Suprapubic skin (tissue), 4 donors: ENCODE results near the gene SBK2. TPM values are rescaled to one million over a fixed set of nuclear protein-coding genes. Genes with fewer than 3 reads are reported as not detected.
A peak's percentile ranks its signal among the peaks of the same experiment; 100 is the strongest.
"Not testable (repeated sequence)": the region's sequence is repeated elsewhere in the genome, so short reads cannot be mapped to it uniquely, and the experiment has no call there.

ENCODE experiments used
- DNase-seq, 2 donors: peaks; one replicate each; pipeline ENCODE4 v3.0.0-alpha.2; 2019; ENCODE audit warnings: low spot score in 2 of 2
- H3K27ac ChIP-seq: fragments of 200-600 bp; sonication (generic); one replicate; pipeline ENCODE4 v1.5.1; 2019
- H3K27me3 ChIP-seq: fragments of 200-600 bp; sonication (generic); one replicate; pipeline ENCODE4 v1.5.1; 2019
- H3K36me3 ChIP-seq: fragments of 200-600 bp; sonication (generic); one replicate; pipeline ENCODE4 v1.5.1; 2019
- H3K4me1 ChIP-seq: fragments of 200-600 bp; sonication (generic); one replicate; pipeline ENCODE4 v1.5.1; 2019
- H3K4me3 ChIP-seq: fragments of 200-600 bp; sonication (generic); one replicate; pipeline ENCODE4 v1.5.1; 2019; ENCODE audit warnings: mild to moderate bottlenecking
- H3K9me3 ChIP-seq: fragments of 200-600 bp; sonication (generic); one replicate; pipeline ENCODE4 v1.5.1; 2019
- EP300 ChIP-seq: sonication (generic); formaldehyde crosslinking; IDR thresholded peaks from one replicate; pipeline ENCODE4 v1.6.1; 2017; ENCODE audit warnings: antibody characterized with exemption
- POLR2A ChIP-seq, 2 donors: fragments of 450-650 bp; IDR thresholded peaks; one replicate each; pipeline ENCODE4 v1.6.1; 2017; ENCODE audit warnings: antibody characterized with exemption in 2 of 2, mild to moderate bottlenecking in 2 of 2, moderate library complexity in 2 of 2
- POLR2AphosphoS5 ChIP-seq, 3 donors: sonication (generic); formaldehyde crosslinking; IDR thresholded peaks; one replicate each; pipeline ENCODE4 v1.6.1; 2017; ENCODE audit warnings: antibody characterized with exemption in 3 of 3
- WGBS: methylation state at CpG from one replicate; pipeline ENCODE4 v1.1.5; 2018; 5-methylcytosine and 5-hydroxymethylcytosine counted together
- total RNA-seq, 4 donors: library from RNA; depleted of rRNA; stranded (reverse); fragments of >200 nt; gene quantifications; one replicate each; pipeline ENCODE4 v1.1.0, GENCODE V29; 2016
- TF ChIP-seq, protein P1 (sequence below), 2 donors: fragments of 200-600 bp in 1 of 2; fragments of 450-650 bp in 1 of 2; sonication (generic) in 1 of 2; IDR thresholded peaks; one replicate each; pipeline ENCODE4 v1.5.1; 2016 to 2019; ENCODE audit warnings: antibody characterized with exemption in 2 of 2, mild to moderate bottlenecking in 1 of 2, moderate library complexity in 1 of 2

SBK2 gene
- total RNA-seq, 4 donors from 2014 or later = not detected

- Histone ChIP-seq H3K27ac (no peak overlapping the region), H3K36me3 (peaks cover 23% of the 10 kb centered on the region), H3K27me3 (no peaks in the 10 kb centered on the region), H3K4me1 (peaks cover 20% of the 10 kb centered on the region), H3K4me3 (no peak overlapping the region), H3K9me3 (no peaks in the 10 kb centered on the region)
- 87% methylated on average over 5 of the region's 5 CpGs for WGBS
- TF ChIP-seq, protein P1, sequence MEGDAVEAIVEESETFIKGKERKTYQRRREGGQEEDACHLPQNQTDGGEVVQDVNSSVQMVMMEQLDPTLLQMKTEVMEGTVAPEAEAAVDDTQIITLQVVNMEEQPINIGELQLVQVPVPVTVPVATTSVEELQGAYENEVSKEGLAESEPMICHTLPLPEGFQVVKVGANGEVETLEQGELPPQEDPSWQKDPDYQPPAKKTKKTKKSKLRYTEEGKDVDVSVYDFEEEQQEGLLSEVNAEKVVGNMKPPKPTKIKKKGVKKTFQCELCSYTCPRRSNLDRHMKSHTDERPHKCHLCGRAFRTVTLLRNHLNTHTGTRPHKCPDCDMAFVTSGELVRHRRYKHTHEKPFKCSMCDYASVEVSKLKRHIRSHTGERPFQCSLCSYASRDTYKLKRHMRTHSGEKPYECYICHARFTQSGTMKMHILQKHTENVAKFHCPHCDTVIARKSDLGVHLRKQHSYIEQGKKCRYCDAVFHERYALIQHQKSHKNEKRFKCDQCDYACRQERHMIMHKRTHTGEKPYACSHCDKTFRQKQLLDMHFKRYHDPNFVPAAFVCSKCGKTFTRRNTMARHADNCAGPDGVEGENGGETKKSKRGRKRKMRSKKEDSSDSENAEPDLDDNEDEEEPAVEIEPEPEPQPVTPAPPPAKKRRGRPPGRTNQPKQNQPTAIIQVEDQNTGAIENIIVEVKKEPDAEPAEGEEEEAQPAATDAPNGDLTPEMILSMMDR (IDR thresholded peaks at IDR 0.05) = no peak
- DNase-seq = no peak
Observed at GRCh38 chr19:55576746-55577145, 39.8 kb upstream of the SBK2 start.

GRCh38 chr19:55573929-55574328 is 37.0 kb upstream of the SBK2 start:
- 94% methylated on average over 6 of the region's 6 CpGs for WGBS
- H3K4me1 ChIP-seq, H3K27ac ChIP-seq, H3K4me3 ChIP-seq, DNase-seq, H3K27me3 ChIP-seq, H3K9me3 ChIP-seq: not testable (repeated sequence)
- peaks cover 18% of the 10 kb centered on the region for H3K36me3 ChIP-seq

- H3K4me1 ChIP-seq, H3K27ac ChIP-seq, DNase-seq, H3K9me3 ChIP-seq, H3K4me3 ChIP-seq, H3K36me3 ChIP-seq: not testable (repeated sequence)
- WGBS = 96% methylated on average over 5 of the region's 5 CpGs
- peaks cover 24% of the 10 kb centered on the region for H3K27me3 ChIP-seq
Observed at GRCh38 chr19:55569477-55569876, 32.5 kb upstream of the SBK2 start.

GRCh38 chr19:55567708-55568328 is 30.9 kb upstream of the SBK2 start:
- Histone ChIP-seq H3K9me3 (no peaks in the 10 kb centered on the region), H3K27me3 (peaks cover 30% of the 10 kb centered on the region), H3K36me3 (no peaks in the 10 kb centered on the region), H3K27ac (no peak overlapping the region), H3K4me3 (no peak overlapping the region), H3K4me1 (peaks cover 5% of the 10 kb centered on the region)
- no peak for TF ChIP-seq POLR2A (IDR thresholded peaks at IDR 0.05)
- TF ChIP-seq, protein P1 (IDR thresholded peaks at IDR 0.05) = peak in 1 of 2 donors; percentile 13
- DNase-seq = no peak

GRCh38 chr19:55566823-55567222 is 29.9 kb upstream of the SBK2 start:
- 48% methylated on average over 9 of the region's 9 CpGs for WGBS
- Histone ChIP-seq H3K9me3 (no peaks in the 10 kb centered on the region), H3K27ac (no peak overlapping the region), H3K27me3 (peaks cover 30% of the 10 kb centered on the region), H3K36me3 (no peaks in the 10 kb centered on the region), H3K4me1 (peaks cover 5% of the 10 kb centered on the region), H3K4me3 (no peak overlapping the region)
- DNase-seq = no peak
- TF ChIP-seq EP300 = no peak
- TF ChIP-seq POLR2AphosphoS5 (IDR thresholded peaks at IDR 0.05) = no peak

- H3K4me3 ChIP-seq = no peak overlapping the region
- no peak for TF ChIP-seq POLR2AphosphoS5 (IDR thresholded peaks at IDR 0.05)
- TF ChIP-seq EP300 = no peak
- TF ChIP-seq, protein P1 (IDR thresholded peaks at IDR 0.05) = no peak
- no peak for TF ChIP-seq POLR2A (IDR thresholded peaks at IDR 0.05)
- no peaks in the 10 kb centered on the region for H3K36me3 ChIP-seq
- 29% methylated on average over 12 of the region's 12 CpGs for WGBS
- DNase-seq = no peak
- H3K27me3 ChIP-seq = peaks cover 35% of the 10 kb centered on the region
- no peak overlapping the region for H3K27ac ChIP-seq
- H3K4me1 ChIP-seq = peaks cover 5% of the 10 kb centered on the region
- H3K9me3 ChIP-seq = no peaks in the 10 kb centered on the region
Observed at GRCh38 chr19:55563261-55563690, 26.3 kb upstream of the SBK2 start.

- no peak for DNase-seq
- WGBS = 76% methylated on average over 9 of the region's 9 CpGs
- Histone ChIP-seq H3K4me1 (peaks cover 5% of the 10 kb centered on the region), H3K27ac (no peak overlapping the region), H3K27me3 (peaks cover 13% of the 10 kb centered on the region), H3K4me3 (no peak overlapping the region), H3K9me3 (no peaks in the 10 kb centered on the region), H3K36me3 (no peaks in the 10 kb centered on the region)
- TF ChIP-seq EP300 = no peak
- no peak for TF ChIP-seq POLR2A (IDR thresholded peaks at IDR 0.05)
- no peak for TF ChIP-seq POLR2AphosphoS5 (IDR thresholded peaks at IDR 0.05)
- TF ChIP-seq, protein P1 (IDR thresholded peaks at IDR 0.05) = no peak
Observed at GRCh38 chr19:55559684-55560083, 22.8 kb upstream of the SBK2 start.
